Measurements from ENCODE around the gene RNASE12. TPM values are rescaled to one million over a fixed set of nuclear protein-coding genes. Genes with fewer than 3 reads are reported as not detected.
"Not testable (repeated sequence)": the region's sequence is repeated elsewhere in the genome, so short reads cannot be mapped to it uniquely, and the experiment has no call there.

The RNASE12 gene
- total and polyA plus RNA-seq, 4 donors: not detected

DNA sequence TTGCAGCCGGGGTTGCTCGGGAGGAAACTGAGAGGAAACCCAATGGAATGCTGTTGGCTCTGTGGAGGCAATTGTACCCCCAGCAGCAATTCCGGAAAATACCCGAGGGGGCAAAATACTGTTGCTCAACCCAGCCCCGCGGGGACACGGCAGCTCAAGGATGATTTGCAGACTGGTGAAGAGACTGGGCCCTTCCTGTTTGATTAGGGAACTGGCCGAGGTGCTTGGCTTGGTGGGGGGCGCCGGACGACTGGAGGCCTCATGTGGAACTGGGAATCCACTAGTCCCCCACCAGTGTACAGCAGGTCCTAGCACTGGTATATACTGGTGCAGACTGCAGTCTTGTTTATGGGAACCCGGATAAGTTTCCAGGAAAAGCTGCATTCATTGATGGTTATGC lies 10.3 kb upstream of the RNASE12 start:
- DNase-seq (no peak), ATAC-seq (ENCODE audit: low FRiP score) (no peak)
- 76 to 77% methylated on average over 12 of the region's 12 CpGs for WGBS, 2 donors
- no peaks in the 10 kb centered on the region for H3K4me1 ChIP-seq (ENCODE audit: control insufficient read depth in 1 of 2, insufficient read depth in 2 of 2, low read length in 2 of 2)
- H3K9me3 ChIP-seq (ENCODE audit: control insufficient read depth, low read length): no peaks in the 10 kb centered on the region
- no peaks in the 10 kb centered on the region for H3K27me3 ChIP-seq (ENCODE audit: control insufficient read depth in 1 of 2, insufficient read depth in 2 of 2, low read length in 1 of 2)
- no peak overlapping the region for H3K4me3 ChIP-seq (ENCODE audit: low read length in 2 of 2)
- no peaks in the 10 kb centered on the region for H3K36me3 ChIP-seq (ENCODE audit: control insufficient read depth in 1 of 2, insufficient read depth in 2 of 2, low read length in 1 of 2)
- intact Hi-C loops (cut with DNase I): loop anchor here in 1 of 2 donors (10.0 kb wide), 1 partner anchor 127 kb away; no protein-coding TSS in a partner anchor
- H3K27ac ChIP-seq (ENCODE audit: low read depth in 1 of 2, low read length in 2 of 2): no peak overlapping the region

DNA sequence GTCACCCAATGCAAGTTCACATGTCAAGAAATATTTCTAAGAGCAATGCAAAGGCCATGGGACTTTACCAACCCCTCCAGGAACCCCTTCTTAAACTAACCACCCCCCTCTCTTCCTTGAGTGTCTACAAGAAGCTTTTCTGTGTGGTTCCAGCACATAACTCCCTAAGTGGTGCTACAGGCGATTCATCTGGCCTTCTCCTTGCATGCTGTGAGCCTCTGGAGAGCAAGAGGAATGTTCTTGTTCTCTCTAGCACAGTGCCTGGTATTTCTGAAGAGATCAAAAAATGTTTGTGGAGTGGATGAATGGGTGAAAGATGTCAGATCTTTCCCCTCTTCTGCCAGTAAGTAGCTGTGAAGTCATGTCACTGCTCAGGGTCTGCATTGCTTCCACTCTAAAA lies 5.9 kb upstream of the RNASE12 start:
- no peak overlapping the region for H3K4me3 ChIP-seq (ENCODE audit: low read length in 2 of 2)
- DNase-seq (no peak), ATAC-seq (ENCODE audit: low FRiP score) (no peak)
- intact Hi-C loops (cut with DNase I): no loop called here
- H3K27me3 ChIP-seq (ENCODE audit: control insufficient read depth in 1 of 2, insufficient read depth in 2 of 2, low read length in 1 of 2): no peaks in the 10 kb centered on the region
- H3K4me1 ChIP-seq (ENCODE audit: control insufficient read depth in 1 of 2, insufficient read depth in 2 of 2, low read length in 2 of 2): no peaks in the 10 kb centered on the region
- no peak overlapping the region for H3K27ac ChIP-seq (ENCODE audit: low read depth in 1 of 2, low read length in 2 of 2)
- 50 to 59% methylated on average over 1 of the region's 1 CpG for WGBS, 2 donors
- H3K9me3 ChIP-seq (ENCODE audit: control insufficient read depth, low read length): no peaks in the 10 kb centered on the region
- no peaks in the 10 kb centered on the region for H3K36me3 ChIP-seq (ENCODE audit: control insufficient read depth in 1 of 2, insufficient read depth in 2 of 2, low read length in 1 of 2)

DNA sequence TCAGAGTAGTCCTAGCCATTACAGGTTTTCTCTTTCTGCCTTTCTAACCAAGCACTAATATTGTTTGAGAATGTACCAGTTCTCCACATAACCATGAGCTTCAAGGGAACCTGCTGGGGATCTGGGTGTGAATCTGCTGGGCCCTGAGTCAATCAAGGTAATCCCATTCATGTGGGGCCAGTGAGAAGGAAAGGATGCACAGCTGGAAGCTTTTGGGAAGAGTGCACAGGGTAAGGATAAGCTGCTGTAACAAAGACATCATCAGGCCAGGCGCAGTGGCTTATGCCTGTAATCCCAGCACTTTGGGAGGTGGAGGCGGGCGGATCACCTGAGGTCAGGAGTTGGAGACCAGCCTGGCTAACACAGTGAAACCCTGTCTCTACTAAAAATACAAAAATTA lies 4.5 kb upstream of the RNASE12 start:
- H3K4me1 ChIP-seq (ENCODE audit: control insufficient read depth in 1 of 2, insufficient read depth in 2 of 2, low read length in 2 of 2); ATAC-seq (ENCODE audit: low FRiP score); H3K9me3 ChIP-seq (ENCODE audit: control insufficient read depth, low read length); DNase-seq; intact Hi-C loops (cut with DNase I); H3K27me3 ChIP-seq (ENCODE audit: control insufficient read depth in 1 of 2, insufficient read depth in 2 of 2, low read length in 1 of 2); H3K27ac ChIP-seq (ENCODE audit: low read depth in 1 of 2, low read length in 2 of 2); H3K4me3 ChIP-seq (ENCODE audit: low read length in 2 of 2); H3K36me3 ChIP-seq (ENCODE audit: control insufficient read depth in 1 of 2, insufficient read depth in 2 of 2, low read length in 1 of 2): not testable (repeated sequence)
- WGBS, 2 donors: 90 to 97% methylated on average over 2 to 3 of the region's 3 CpGs

DNA sequence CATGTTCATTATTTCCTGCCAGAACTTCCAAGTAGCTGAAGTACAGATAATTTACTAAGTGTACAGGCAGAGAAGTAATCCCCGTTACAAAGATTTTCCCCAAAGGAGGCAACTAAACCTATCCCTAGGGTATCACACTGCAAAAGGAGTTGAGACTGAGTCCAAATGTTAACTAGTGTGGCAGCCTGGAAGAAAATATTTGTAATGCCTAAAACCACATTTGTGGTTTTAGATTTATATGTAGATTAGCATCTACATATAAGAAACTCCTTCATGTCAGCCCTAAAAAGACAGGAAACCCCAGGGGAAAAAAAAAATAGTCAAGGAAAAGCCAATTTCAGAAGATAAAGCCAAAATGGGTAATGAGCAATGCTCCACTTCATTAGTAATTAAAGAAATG lies 1.4 kb upstream of the RNASE12 start:
- DNase-seq (no peak), ATAC-seq (ENCODE audit: low FRiP score) (no peak)
- intact Hi-C loops (cut with DNase I): no loop called here
- Histone ChIP-seq H3K9me3 (ENCODE audit: control insufficient read depth, low read length) (no peaks in the 10 kb centered on the region), H3K27me3 (ENCODE audit: control insufficient read depth in 1 of 2, insufficient read depth in 2 of 2, low read length in 1 of 2) (peaks cover 0 to 2% of the 10 kb centered on the region in 2 donors), H3K36me3 (ENCODE audit: control insufficient read depth in 1 of 2, insufficient read depth in 2 of 2, low read length in 1 of 2) (no peaks in the 10 kb centered on the region), H3K4me1 (ENCODE audit: control insufficient read depth in 1 of 2, insufficient read depth in 2 of 2, low read length in 2 of 2) (no peaks in the 10 kb centered on the region), H3K27ac (ENCODE audit: low read depth in 1 of 2, low read length in 2 of 2) (no peak overlapping the region), H3K4me3 (ENCODE audit: low read length in 2 of 2) (no peak overlapping the region)
- 27 to 35% methylated on average over 1 of the region's 1 CpG for WGBS, 2 donors

DNA sequence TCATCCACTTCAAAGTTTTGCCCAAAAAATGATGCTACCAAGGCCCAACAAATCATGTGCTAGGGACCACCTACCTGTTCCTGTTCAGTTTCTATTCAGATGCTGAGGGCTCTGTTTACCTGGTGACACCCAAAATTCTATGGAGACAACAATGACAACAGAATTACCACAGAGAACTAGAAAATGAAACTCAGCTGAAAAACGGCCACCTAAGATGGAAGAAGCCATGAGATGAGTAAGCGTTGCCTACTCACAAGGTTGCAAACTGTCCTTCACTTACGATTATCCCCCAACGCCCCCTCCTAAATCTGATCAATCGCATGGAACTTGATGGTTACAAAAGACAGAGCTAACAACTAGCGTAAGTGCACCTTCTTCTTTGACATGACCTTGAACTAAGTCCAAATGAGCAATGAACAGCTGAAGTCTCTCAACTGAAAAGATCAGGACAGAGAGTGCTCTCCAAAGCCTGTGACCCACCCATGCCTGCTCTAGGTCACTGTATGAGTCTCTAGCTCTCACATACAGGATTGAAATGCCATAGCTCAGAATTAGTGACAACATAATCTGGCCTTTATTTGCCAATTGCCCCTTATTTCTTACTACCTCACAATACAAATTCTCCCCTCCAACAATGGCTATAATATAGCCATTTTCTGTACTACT lies 3.6 kb downstream of the RNASE12 start, which contains the start of gene RNASE11:
TSS of gene RNASE11 (minus strand) at position 513 of the 666 bp plus-strand sequence.
- no peaks in the 10 kb centered on the region for H3K9me3 ChIP-seq (ENCODE audit: control insufficient read depth, low read length)
- H3K36me3 ChIP-seq (ENCODE audit: control insufficient read depth in 1 of 2, insufficient read depth in 2 of 2, low read length in 1 of 2): no peaks in the 10 kb centered on the region
- no peak within 1 kb of the TSS for H3K4me3 ChIP-seq (ENCODE audit: low read length in 2 of 2)
- intact Hi-C loops (cut with DNase I): no loop called here
- H3K27ac ChIP-seq (ENCODE audit: low read depth in 1 of 2, low read length in 2 of 2): no peak within 1 kb of the TSS
- no peaks in the 10 kb centered on the region for H3K4me1 ChIP-seq (ENCODE audit: control insufficient read depth in 1 of 2, insufficient read depth in 2 of 2, low read length in 2 of 2)
- ATAC-seq (ENCODE audit: low FRiP score) (no peak), DNase-seq (no peak)
- peaks cover 0 to 2% of the 10 kb centered on the region in 2 donors for H3K27me3 ChIP-seq (ENCODE audit: control insufficient read depth in 1 of 2, insufficient read depth in 2 of 2, low read length in 1 of 2)
- WGBS, 2 donors: 85 to 90% methylated on average over 6 of the region's 6 CpGs

DNA sequence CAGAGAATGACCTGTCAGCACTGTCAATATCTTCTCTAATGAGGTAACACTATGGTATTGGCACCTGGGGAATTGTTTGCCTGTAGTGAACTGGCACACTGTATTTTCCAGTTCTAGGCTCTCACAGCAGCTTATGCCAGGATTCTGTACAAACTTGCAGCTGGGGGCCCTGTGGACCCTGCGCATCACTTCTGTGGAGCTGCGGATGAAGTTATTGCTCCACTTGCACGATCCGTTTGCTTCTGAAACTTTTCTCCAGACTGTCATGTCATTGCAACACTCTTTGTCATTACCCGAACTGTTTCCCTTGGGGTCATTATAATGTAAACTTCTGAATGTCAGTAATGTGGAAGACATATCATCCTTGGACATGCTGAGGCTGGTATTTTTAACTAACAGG lies 7.3 kb downstream of the RNASE12 start:
- Histone ChIP-seq H3K27me3 (ENCODE audit: control insufficient read depth in 1 of 2, insufficient read depth in 2 of 2, low read length in 1 of 2) (no peaks in the 10 kb centered on the region), H3K36me3 (ENCODE audit: control insufficient read depth in 1 of 2, insufficient read depth in 2 of 2, low read length in 1 of 2) (no peaks in the 10 kb centered on the region), H3K4me1 (ENCODE audit: control insufficient read depth in 1 of 2, insufficient read depth in 2 of 2, low read length in 2 of 2) (no peaks in the 10 kb centered on the region), H3K27ac (ENCODE audit: low read depth in 1 of 2, low read length in 2 of 2) (no peak overlapping the region), H3K4me3 (ENCODE audit: low read length in 2 of 2) (no peak overlapping the region), H3K9me3 (ENCODE audit: control insufficient read depth, low read length) (no peaks in the 10 kb centered on the region)
- no peak for DNase-seq
- no peak for ATAC-seq (ENCODE audit: low FRiP score)
- intact Hi-C loops (cut with DNase I): no loop called here
- 49 to 63% methylated on average over 5 of the region's 5 CpGs for WGBS, 2 donors

DNA sequence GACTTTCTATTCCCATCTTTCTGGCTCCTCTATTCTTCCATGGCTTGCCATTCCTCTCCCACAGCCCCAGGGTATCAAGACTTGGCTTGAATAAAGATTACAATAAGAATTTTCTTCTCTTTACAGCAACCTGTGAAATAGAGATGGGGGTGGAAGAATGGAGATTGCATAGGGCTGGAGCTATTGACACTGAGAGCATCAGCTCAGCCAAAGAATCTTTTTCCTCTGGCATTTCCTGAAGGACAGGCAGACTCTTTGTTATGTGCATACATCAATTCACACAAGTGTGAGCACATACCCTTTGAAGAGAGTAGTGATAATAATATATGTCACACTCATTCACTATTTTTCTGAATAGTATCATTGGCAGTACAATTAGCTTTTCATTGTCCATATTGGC lies 8.0 kb downstream of the RNASE12 start:
- H3K4me3 ChIP-seq (ENCODE audit: low read length in 2 of 2): no peak overlapping the region
- intact Hi-C loops (cut with DNase I): no loop called here
- H3K27me3 ChIP-seq (ENCODE audit: control insufficient read depth in 1 of 2, insufficient read depth in 2 of 2, low read length in 1 of 2): no peaks in the 10 kb centered on the region
- no peaks in the 10 kb centered on the region for H3K36me3 ChIP-seq (ENCODE audit: control insufficient read depth in 1 of 2, insufficient read depth in 2 of 2, low read length in 1 of 2)
- no peak for ATAC-seq (ENCODE audit: low FRiP score)
- H3K9me3 ChIP-seq (ENCODE audit: control insufficient read depth, low read length): no peaks in the 10 kb centered on the region
- no peaks in the 10 kb centered on the region for H3K4me1 ChIP-seq (ENCODE audit: control insufficient read depth in 1 of 2, insufficient read depth in 2 of 2, low read length in 2 of 2)
- DNase-seq: no peak
- no peak overlapping the region for H3K27ac ChIP-seq (ENCODE audit: low read depth in 1 of 2, low read length in 2 of 2)

DNA sequence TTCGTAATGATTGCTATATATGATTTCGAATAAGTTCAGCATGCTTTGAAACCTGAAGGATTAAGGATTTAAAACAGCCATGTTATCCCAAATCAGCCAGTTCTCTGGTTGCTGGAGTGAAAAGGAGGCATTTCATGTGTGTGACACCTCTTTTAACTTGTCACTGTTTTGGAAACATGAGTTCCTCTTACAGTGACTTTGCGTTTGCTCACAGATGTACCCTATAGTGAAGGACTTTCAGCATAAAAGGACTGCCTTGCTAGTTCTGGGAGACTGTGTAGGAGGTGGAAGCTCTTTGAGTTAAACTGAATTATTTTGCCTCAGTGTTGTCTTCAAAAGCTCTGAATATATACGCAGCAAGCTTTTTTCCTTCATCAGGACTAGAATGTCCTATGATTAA lies 10.9 kb downstream of the RNASE12 start:
- ATAC-seq (ENCODE audit: low FRiP score) (no peak), DNase-seq (no peak)
- Histone ChIP-seq H3K4me3 (ENCODE audit: low read length in 2 of 2) (no peak overlapping the region), H3K27me3 (ENCODE audit: control insufficient read depth in 1 of 2, insufficient read depth in 2 of 2, low read length in 1 of 2) (no peaks in the 10 kb centered on the region), H3K4me1 (ENCODE audit: control insufficient read depth in 1 of 2, insufficient read depth in 2 of 2, low read length in 2 of 2) (no peaks in the 10 kb centered on the region), H3K9me3 (ENCODE audit: control insufficient read depth, low read length) (no peaks in the 10 kb centered on the region), H3K27ac (ENCODE audit: low read depth in 1 of 2, low read length in 2 of 2) (no peak overlapping the region), H3K36me3 (ENCODE audit: control insufficient read depth in 1 of 2, insufficient read depth in 2 of 2, low read length in 1 of 2) (no peaks in the 10 kb centered on the region)
- intact Hi-C loops (cut with DNase I): no loop called here
- WGBS, 2 donors: 71% methylated on average over 4 of the region's 4 CpGs

DNA sequence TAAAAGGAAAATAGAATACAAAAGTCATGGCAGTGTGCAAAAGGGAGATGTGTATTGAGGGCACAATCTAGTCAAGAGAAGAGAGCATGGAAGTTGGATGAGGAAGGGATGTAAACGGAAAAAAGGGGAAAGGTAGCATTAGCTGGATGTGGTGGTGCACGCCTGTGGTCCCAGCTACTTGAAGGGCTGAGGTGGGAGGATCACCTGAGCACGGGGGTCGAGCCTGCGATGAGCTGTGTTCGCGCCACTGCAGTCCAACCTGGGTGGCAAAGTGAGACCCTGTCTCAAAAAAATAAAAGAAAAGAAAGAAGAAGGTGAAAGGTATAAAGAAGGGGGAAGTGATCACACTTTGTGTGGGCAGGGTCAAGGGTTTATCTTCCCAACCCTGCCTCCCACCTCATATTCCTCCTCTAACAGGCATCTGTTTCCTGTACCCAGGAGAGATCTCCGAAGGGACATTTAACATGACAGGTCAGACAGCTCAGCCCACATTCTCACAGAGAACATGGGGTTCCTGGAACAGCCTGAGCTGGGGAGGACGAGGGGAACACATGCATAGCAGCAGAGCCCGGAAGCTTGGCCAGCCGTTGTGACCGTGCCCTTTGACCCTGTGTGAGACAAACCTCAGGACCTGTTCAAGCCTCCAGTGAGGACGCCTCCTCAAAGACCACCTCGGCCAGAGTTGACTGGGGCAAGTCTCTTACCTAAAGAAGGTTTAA lies 12.2 kb downstream of the RNASE12 start:
- Histone ChIP-seq H3K9me3 (ENCODE audit: control insufficient read depth, low read length) (no peaks in the 10 kb centered on the region), H3K27ac (ENCODE audit: low read depth in 1 of 2, low read length in 2 of 2) (no peak overlapping the region), H3K4me3 (ENCODE audit: low read length in 2 of 2) (no peak overlapping the region), H3K36me3 (ENCODE audit: control insufficient read depth in 1 of 2, insufficient read depth in 2 of 2, low read length in 1 of 2) (no peaks in the 10 kb centered on the region), H3K4me1 (ENCODE audit: control insufficient read depth in 1 of 2, insufficient read depth in 2 of 2, low read length in 2 of 2) (no peaks in the 10 kb centered on the region), H3K27me3 (ENCODE audit: control insufficient read depth in 1 of 2, insufficient read depth in 2 of 2, low read length in 1 of 2) (no peaks in the 10 kb centered on the region)
- DNase-seq (no peak), ATAC-seq (ENCODE audit: low FRiP score) (no peak)
- WGBS, 2 donors: 71 to 72% methylated on average over 14 of the region's 14 CpGs
- intact Hi-C loops (cut with DNase I): no loop called here
